A673 (cell line): ENCODE data around the gene SMIM35. TPM values are rescaled to one million over a fixed set of nuclear protein-coding genes. Genes with fewer than 3 reads are reported as not detected.

Experiments used
- BruUV-seq: library from RNA; stranded (reverse); fragments of 400-500 nt; replicated peaks from 2 replicates; lab custom pipeline; 2021; lab: Mats Ljungman, UMichigan
- CTCF ChIA-PET: fragments of 300-600 bp; sonication (Branson Sonifier 250); formaldehyde crosslinking; loops from one replicate; lab custom pipeline; 2022; ENCODE audit warnings: antibody characterized with exemption; lab: Charles Lee
- POLR2A ChIA-PET: fragments of 300-600 bp; sonication (Branson Sonifier 250); formaldehyde crosslinking; loops from one replicate; lab custom pipeline; 2022; ENCODE audit warnings: antibody characterized with exemption; ENCODE audit not compliant: low non-redundant PET; lab: Charles Lee
- DNase-seq: peaks from one replicate; pipeline ENCODE4 v3.0.0-alpha.2; 2015; ENCODE audit warnings: low spot score
- H3K27ac ChIP-seq: fragments of 200-600 bp; sonication (generic); 2 replicates; pipeline ENCODE4 v1.5.1; 2016; ENCODE audit warnings: mixed run types, low read depth, mild to moderate bottlenecking, mixed read lengths, antibody characterized with exemption, low read length; ENCODE audit not compliant: poor library complexity, severe bottlenecking
- H3K27me3 ChIP-seq: fragments of 200-600 bp; sonication (generic); replicated peaks from 2 replicates; pipeline ENCODE4 v1.6.1; 2017; ENCODE audit warnings: mixed run types, low read depth, mild to moderate bottlenecking, mixed read lengths, antibody characterized with exemption, low read length; ENCODE audit not compliant: insufficient read depth, poor library complexity
- H3K36me3 ChIP-seq: fragments of 200-600 bp; sonication (generic); 2 replicates; pipeline ENCODE4 v1.6.1; 2016; ENCODE audit warnings: mixed run types, mild to moderate bottlenecking, mixed read lengths, antibody characterized with exemption, low read length; ENCODE audit not compliant: insufficient read depth, poor library complexity, severe bottlenecking
- H3K4me1 ChIP-seq: fragments of 200-600 bp; sonication (generic); 2 replicates; pipeline ENCODE4 v1.6.1; 2017; ENCODE audit warnings: mixed run types, mild to moderate bottlenecking, mixed read lengths, antibody characterized with exemption, low read length; ENCODE audit not compliant: insufficient read depth, poor library complexity, severe bottlenecking
- H3K4me3 ChIP-seq: fragments of 200-600 bp; sonication (generic); 2 replicates; pipeline ENCODE4 v1.5.1; 2016; ENCODE audit warnings: low read depth, mixed run types, mild to moderate bottlenecking, mixed read lengths, low read length; ENCODE audit not compliant: poor library complexity, severe bottlenecking
- H3K9me3 ChIP-seq: fragments of 200-600 bp; sonication (generic); 2 replicates; pipeline ENCODE4 v1.6.1; 2016; ENCODE audit warnings: mixed run types, low read depth, mild to moderate bottlenecking, mixed read lengths, antibody characterized with exemption, low read length; ENCODE audit not compliant: poor library complexity, severe bottlenecking
- EZH2 ChIP-seq: fragments of 200-600 bp; sonication (generic); IDR thresholded peaks from 2 replicates; pipeline ENCODE4 v1.6.1; 2017; ENCODE audit warnings: borderline replicate concordance, low read depth, mild to moderate bottlenecking, mixed read lengths, antibody characterized with exemption, low read length; ENCODE audit not compliant: poor library complexity, severe bottlenecking
- intact Hi-C: fragments of 100-400 bp; cut with micrococcal nuclease; formaldehyde crosslinking; loops from one replicate; pipeline ENCODE4 v1.10.0; 2022; ENCODE audit not compliant: unreplicated experiment
- total RNA-seq: library from RNA; stranded (reverse); gene quantifications from 2 replicates; pipeline ENCODE4 v1.2.3, GENCODE V29; 2021
- TF ChIP-seq, protein P1 (sequence below): fragments of 300-800, 200-600 bp; sonication (generic); conservative IDR thresholded peaks from 2 replicates; pipeline ENCODE4 v1.5.1; 2017; ENCODE audit warnings: low read depth, mild to moderate bottlenecking, antibody characterized with exemption, low read length, moderate library complexity, mixed read lengths

Gene SMIM35
- total RNA-seq, 1 experiment from 2014 or later = not detected

DNA sequence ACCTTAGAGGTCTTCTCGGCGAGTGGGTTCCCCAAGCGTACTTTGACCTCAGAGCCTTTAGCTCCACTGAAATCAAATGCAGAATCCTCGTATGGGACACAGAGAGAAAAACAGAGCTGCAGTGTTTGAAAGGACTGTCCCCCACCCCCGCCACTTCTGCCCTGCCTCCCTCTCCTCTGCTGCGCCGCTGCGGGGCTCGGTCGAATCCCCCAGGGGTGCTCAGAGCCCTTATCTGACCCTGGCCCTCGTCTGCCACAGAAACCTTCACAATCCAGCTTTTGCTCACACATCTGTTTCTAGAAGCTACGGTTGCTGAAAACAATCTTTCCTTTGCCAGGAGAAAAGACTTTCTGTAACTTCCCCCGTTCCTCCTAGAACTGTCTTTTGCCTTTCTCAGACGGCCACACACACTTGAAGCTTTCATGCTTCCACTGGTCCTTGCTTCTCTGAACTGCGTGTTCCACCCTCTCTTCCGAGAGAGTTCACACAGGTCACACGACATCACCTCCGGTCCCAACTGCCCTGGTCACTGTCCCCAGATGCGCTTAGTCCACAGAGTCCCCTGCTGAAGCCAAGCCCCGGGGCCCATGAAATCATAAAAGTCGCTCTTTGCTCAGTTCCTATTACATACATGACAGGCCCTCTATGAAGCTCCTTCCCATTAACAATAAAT lies 3.7 kb downstream of the SMIM35 start:
- Histone ChIP-seq H3K36me3 (no peaks in the 10 kb centered on the region), H3K4me1 (no peaks in the 10 kb centered on the region), H3K27ac (no peak overlapping the region), H3K4me3 (no peak overlapping the region), H3K27me3 (peaks cover 17% of the 10 kb centered on the region), H3K9me3 (peaks cover 6% of the 10 kb centered on the region)
- BruUV-seq = no TSS peak
- intact Hi-C loops = no loop called here
- TF ChIP-seq, protein P1, sequence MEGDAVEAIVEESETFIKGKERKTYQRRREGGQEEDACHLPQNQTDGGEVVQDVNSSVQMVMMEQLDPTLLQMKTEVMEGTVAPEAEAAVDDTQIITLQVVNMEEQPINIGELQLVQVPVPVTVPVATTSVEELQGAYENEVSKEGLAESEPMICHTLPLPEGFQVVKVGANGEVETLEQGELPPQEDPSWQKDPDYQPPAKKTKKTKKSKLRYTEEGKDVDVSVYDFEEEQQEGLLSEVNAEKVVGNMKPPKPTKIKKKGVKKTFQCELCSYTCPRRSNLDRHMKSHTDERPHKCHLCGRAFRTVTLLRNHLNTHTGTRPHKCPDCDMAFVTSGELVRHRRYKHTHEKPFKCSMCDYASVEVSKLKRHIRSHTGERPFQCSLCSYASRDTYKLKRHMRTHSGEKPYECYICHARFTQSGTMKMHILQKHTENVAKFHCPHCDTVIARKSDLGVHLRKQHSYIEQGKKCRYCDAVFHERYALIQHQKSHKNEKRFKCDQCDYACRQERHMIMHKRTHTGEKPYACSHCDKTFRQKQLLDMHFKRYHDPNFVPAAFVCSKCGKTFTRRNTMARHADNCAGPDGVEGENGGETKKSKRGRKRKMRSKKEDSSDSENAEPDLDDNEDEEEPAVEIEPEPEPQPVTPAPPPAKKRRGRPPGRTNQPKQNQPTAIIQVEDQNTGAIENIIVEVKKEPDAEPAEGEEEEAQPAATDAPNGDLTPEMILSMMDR = no peak
- TF ChIP-seq EZH2 = no peak
- ChIA-PET CTCF (no interaction called here), POLR2A (no interaction called here)
- no peak for DNase-seq

DNA sequence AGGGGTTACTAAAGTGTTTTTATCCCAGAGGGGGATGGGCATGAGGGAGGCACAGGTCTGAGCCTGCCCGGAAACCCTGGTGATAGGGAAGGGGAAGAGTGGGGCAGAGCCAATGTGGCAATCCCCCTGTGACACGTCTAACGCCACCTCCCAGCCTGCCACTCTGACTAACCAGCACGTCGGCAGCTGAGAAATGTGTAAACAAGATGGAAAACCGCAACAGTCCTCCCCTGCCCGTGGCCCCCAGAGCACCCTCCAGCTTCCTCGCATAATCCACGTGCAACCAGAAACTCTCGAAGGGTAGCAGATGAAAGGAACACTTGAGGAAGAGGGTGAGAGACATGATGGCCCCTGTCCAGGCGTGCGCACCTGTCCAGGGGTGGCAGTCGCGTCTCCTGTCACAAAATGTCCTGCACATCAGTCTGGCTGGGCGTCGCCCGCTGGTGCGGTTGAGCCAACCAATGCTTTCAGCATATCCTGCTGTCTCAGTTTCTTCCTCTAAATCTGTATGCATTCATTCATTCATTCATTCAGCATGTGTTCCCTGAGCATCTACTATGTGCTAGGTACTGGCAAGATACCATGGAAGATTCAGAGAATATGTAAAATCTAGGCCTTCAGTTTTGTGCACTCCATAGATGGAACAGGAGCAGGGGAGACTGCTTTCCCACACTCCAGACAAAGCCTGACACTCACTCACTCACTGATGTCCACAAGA lies 5.4 kb downstream of the SMIM35 start:
- DNase-seq = no peak
- BruUV-seq = no TSS peak
- no peak overlapping the region for H3K27ac ChIP-seq
- H3K4me1 ChIP-seq = no peaks in the 10 kb centered on the region
- peaks cover 17% of the 10 kb centered on the region for H3K27me3 ChIP-seq
- ChIA-PET CTCF (no interaction called here), POLR2A (no interaction called here)
- no peaks in the 10 kb centered on the region for H3K9me3 ChIP-seq
- intact Hi-C loops = no loop called here
- TF ChIP-seq EZH2 = no peak
- TF ChIP-seq, protein P1 = no peak
- H3K36me3 ChIP-seq = no peaks in the 10 kb centered on the region
- H3K4me3 ChIP-seq = no peak overlapping the region

DNA sequence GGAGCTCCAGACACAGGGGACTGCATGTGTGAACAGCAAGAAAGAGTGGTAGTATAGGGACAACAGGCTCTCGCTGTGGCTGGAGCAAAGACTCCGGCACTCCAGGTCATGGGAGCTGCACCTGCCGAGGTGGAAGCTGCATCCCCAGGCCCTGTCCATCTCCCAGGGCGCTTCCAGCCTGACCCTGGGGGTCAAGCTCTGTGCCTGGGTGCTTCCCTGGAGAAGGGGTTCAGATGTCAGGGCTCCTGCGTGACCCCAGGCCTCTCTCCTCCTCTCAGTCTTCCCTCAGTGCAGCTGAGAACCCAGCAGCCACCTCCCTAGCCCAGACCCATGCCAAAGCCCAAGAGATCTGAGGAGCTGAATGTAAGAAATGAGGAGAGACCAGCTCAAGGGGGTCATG lies 6.5 kb downstream of the SMIM35 start:
- Histone ChIP-seq H3K27me3 (peaks cover 17% of the 10 kb centered on the region), H3K4me3 (no peak overlapping the region), H3K27ac (no peak overlapping the region), H3K9me3 (no peaks in the 10 kb centered on the region), H3K36me3 (no peaks in the 10 kb centered on the region), H3K4me1 (no peaks in the 10 kb centered on the region)
- intact Hi-C loops = no loop called here
- ChIA-PET CTCF (no interaction called here), POLR2A (no interaction called here)
- BruUV-seq = no TSS peak
- TF ChIP-seq, protein P1 = no peak
- TF ChIP-seq EZH2 = no peak
- no peak for DNase-seq
